ENCODE measurements around the gene HADHB. TPM values are rescaled to one million over a fixed set of nuclear protein-coding genes. Genes with fewer than 3 reads are reported as not detected.
A peak's percentile ranks its signal among the peaks of the same experiment; 100 is the strongest.
"Not testable (repeated sequence)": the region's sequence is repeated elsewhere in the genome, so short reads cannot be mapped to it uniquely, and the experiment has no call there.

Gene HADHB
- total RNA-seq, 1 donor from 2014 or later = 71.1 TPM

DNA sequence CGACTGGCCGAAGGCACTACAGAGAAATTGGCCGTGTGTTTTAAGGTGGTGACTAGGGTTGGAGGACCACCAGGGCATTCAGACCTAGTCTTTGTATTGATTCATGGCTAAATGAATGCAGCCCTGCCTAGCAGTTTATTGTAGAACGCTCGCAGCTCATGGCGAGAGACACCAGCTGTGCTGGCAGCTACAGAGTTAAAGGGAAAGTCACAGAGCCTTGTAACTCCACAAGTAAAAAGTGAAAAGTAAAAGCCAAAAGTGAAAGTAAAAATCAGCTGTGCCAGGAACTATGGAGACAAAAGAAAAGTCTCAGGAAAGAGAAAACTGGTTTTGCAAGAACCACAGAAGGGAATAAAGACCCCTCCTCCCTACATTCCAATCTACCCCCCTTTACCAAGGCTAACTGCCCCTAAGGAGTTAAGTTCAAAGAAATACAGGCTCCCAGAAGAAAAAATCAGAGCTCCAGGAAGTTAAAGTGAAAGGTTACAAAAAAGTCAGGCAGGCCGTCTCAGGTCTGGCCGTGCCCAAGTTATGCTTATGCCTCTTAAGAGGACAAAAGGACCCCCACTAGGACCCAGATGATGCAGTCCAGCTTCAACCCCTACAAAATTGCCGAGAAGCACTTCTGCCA is 54.8 kb downstream of the HADHB start:
- TF ChIP-seq, protein P1, sequence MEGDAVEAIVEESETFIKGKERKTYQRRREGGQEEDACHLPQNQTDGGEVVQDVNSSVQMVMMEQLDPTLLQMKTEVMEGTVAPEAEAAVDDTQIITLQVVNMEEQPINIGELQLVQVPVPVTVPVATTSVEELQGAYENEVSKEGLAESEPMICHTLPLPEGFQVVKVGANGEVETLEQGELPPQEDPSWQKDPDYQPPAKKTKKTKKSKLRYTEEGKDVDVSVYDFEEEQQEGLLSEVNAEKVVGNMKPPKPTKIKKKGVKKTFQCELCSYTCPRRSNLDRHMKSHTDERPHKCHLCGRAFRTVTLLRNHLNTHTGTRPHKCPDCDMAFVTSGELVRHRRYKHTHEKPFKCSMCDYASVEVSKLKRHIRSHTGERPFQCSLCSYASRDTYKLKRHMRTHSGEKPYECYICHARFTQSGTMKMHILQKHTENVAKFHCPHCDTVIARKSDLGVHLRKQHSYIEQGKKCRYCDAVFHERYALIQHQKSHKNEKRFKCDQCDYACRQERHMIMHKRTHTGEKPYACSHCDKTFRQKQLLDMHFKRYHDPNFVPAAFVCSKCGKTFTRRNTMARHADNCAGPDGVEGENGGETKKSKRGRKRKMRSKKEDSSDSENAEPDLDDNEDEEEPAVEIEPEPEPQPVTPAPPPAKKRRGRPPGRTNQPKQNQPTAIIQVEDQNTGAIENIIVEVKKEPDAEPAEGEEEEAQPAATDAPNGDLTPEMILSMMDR (conservative IDR thresholded peaks at IDR 0.05; ENCODE audit: low read depth, low read length) = no peak
- peak overlapping the region; percentile 67 for H3K4me3 ChIP-seq (ENCODE audit: low read depth, low read length)
- no peak for DNase-seq (ENCODE audit: low read depth)

DNA sequence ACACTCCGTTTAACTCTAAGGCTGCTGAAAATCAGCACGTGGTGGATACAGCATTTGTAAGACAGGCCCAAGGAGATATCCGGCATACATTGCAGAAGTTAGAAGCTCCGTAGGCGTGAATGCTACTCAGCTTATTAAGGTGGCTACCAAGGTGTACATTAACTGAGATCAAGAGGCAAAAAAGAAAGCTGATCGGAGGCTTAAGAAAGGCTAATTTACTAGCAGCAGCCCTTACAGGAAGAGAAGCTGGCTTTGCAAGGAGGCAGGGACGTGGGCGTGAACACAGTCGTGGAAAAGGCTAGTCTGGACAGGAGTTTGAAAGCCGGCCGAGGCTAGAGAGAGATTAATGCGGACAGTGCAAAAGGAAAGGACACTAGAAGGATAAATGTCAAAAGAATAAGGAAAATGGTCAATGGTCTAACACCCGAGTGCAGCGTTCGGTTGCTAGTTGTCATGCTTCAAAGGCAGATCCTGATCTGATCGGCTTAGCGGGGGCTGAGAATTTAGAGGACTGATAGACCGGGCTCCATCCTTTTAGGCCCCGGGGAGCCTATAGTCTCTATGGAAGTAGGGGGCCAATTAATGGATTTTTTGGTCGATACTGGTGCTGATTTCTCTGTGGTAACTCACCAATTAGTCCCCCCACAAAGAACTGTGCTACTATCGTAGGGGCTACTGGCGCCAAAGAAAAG is 55.6 kb downstream of the HADHB start:
- peak overlapping the region; percentile 67 for H3K4me3 ChIP-seq (ENCODE audit: low read depth, low read length)
- TF ChIP-seq, protein P1 (conservative IDR thresholded peaks at IDR 0.05; ENCODE audit: low read depth, low read length) = no peak
- DNase-seq (ENCODE audit: low read depth) = no peak

DNA sequence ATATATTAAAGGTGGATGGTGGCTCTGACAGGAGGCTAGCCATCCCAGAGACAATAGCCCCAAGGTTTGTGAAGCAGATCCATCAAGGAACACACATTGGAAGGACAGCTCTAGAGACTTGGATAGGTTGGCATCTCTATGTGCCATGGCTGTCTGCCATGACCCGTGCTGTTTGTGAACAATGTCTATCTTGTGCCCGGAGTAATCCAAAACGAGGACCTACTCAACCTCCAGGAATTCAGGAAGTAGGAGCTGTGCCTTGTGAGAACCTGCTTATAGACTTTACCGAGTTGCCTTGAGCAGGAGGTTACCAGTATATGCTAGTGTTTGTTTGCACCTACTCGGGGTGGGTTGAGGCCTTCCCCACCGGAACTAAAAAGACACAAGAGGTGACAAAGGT is 58.1 kb downstream of the HADHB start:
- no peak for DNase-seq (ENCODE audit: low read depth)
- TF ChIP-seq, protein P1 (conservative IDR thresholded peaks at IDR 0.05; ENCODE audit: low read depth, low read length) = no peak
- no peak overlapping the region for H3K4me3 ChIP-seq (ENCODE audit: low read depth, low read length)

DNA sequence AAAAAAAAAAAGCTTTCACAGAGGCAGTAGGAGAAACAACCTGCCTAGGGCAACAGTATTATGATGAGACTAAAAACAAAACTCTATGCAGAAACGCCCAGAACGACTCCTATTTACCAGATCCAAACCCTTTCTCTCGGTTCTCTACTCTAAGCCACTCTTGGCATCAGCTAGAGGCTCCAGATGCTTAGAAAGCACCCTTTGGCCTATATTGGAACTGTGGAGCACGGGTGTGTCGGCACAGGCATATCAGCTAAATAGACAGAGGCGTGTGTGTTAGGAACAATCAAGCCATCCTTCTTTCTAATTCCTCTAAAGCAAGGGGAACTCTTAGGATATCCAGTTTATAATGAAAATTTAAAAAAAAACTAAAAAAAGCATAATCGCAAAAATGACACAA is 60.4 kb downstream of the HADHB start:
- not testable (repeated sequence) for DNase-seq (ENCODE audit: low read depth); H3K4me3 ChIP-seq (ENCODE audit: low read depth, low read length)

DNA sequence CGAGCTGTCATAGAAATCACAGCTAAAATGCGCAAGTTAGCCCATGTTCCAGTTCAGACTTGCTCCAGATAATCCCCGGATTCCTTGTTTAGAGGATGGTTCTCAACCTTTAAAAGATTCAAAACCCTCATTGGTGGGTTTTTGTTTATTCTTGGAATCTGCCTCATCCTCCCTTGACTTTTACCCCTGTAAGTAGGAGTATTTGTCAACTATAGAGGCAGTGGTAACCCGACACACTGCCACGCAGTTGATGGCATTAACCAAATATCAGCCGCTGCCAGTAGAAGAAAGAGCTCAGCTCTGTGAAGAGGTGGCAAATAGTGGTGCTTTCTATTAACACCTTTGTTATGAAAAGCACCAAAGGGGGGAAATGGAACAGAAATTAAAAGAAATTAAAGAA is 60.8 kb downstream of the HADHB start:
- H3K4me3 ChIP-seq (ENCODE audit: low read depth, low read length) = no peak overlapping the region
- TF ChIP-seq, protein P1 (conservative IDR thresholded peaks at IDR 0.05; ENCODE audit: low read depth, low read length) = no peak
- DNase-seq (ENCODE audit: low read depth) = no peak

DNA sequence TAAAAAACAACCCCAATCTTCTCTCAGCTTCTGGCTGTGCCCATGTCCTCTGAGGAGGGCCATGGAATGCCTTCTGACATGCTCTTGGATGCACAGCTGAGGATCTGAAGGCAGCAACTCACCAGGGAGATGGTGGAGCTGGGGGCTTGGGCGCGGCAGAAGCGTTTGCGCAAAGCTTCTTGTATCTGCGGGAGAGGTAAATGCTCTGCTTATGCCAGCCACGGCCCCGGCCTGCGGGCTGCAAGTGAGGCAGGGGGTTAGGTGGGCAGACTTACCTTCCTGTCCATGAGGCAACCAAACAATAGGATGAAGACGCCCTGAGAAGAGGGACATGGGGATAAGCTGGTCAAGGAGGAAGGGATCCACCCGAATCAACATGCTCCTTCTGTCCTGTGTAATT is 65.2 kb downstream of the HADHB start:
- no peak overlapping the region for H3K4me3 ChIP-seq (ENCODE audit: low read depth, low read length)
- TF ChIP-seq, protein P1 (conservative IDR thresholded peaks at IDR 0.05; ENCODE audit: low read depth, low read length) = no peak

DNA sequence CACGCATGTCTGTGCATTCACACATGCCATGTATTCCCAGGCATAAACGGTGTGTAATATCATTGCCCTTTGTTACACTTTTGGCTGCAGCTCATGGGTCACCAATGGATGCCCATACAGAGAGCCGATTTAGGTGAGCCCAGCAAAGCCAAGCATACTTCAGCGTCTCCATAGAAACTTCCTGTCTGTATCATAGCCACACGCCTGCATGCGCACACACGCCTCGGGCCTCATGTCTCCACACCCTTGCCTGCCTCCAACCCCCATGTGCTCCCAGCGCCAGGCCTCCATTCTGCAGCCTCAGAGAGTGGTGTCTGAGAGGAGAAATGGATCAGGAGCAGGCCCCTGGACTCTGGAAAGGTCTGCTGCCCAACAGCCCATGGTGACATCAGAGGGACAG is 67.7 kb downstream of the HADHB start:
- TF ChIP-seq, protein P1 (conservative IDR thresholded peaks at IDR 0.05; ENCODE audit: low read depth, low read length) = no peak
- no peak for DNase-seq (ENCODE audit: low read depth)
- H3K4me3 ChIP-seq (ENCODE audit: low read depth, low read length) = no peak overlapping the region

More for the DNA sequence above, 65.2 kb downstream of the HADHB start:
- no peak for DNase-seq (ENCODE audit: low read depth)

All from epithelial cell of proximal tubule (primary cell).